HFFc6 (cell line): ENCODE data around the gene PI4K2B. TPM values are rescaled to one million over a fixed set of nuclear protein-coding genes. Genes with fewer than 3 reads are reported as not detected.
"Not testable (repeated sequence)": the region's sequence is repeated elsewhere in the genome, so short reads cannot be mapped to it uniquely, and the experiment has no call there.

ENCODE experiments used
- DNase-seq: peaks from one replicate; pipeline ENCODE4 v3.0.0-alpha.2; 2018
- H3K27ac Mint-ChIP-seq: 2 replicates; pipeline ENCODE4 v1.8.0; 2020; ENCODE audit warnings: mild to moderate bottlenecking, mixed read lengths
- H3K27me3 Mint-ChIP-seq: 2 replicates; pipeline ENCODE4 v1.8.0; 2021; ENCODE audit warnings: mild to moderate bottlenecking, moderate library complexity, mixed read lengths; ENCODE audit not compliant: insufficient read depth
- H3K36me3 Mint-ChIP-seq: 2 replicates; pipeline ENCODE4 v1.8.0; 2021; ENCODE audit warnings: low read depth, mixed read lengths
- H3K4me1 Mint-ChIP-seq: 2 replicates; pipeline ENCODE4 v1.8.0; 2020; ENCODE audit warnings: low read depth, mixed read lengths
- H3K4me3 Mint-ChIP-seq: 2 replicates; pipeline ENCODE4 v1.8.0; 2020; ENCODE audit warnings: mild to moderate bottlenecking, moderate library complexity, mixed read lengths
- H3K9me3 Mint-ChIP-seq: 2 replicates; pipeline ENCODE4 v1.8.0; 2020; ENCODE audit warnings: mild to moderate bottlenecking, mixed read lengths
- CTCF ChIP-seq: fragments of 200-600 bp; sonication (generic); IDR thresholded peaks from 2 replicates; pipeline ENCODE4 v1.5.0; 2021; ENCODE audit warnings: antibody characterized with exemption, mild to moderate bottlenecking
- total RNA-seq, 6 experiments: library from RNA; stranded (reverse); fragmentation: NEBNext Ultra II Directional; extraction: Animal tissue kit (Norgen Biotek cat#: 25700); gene quantifications; 2 replicates in 1 of 6; 3 replicates in 5 of 6; pipeline ENCODE4 v1.2.3, GENCODE V29; 2021

PI4K2B gene
- total RNA-seq, 6 experiments from 2014 or later, result 28.3 to 33.8 (median 30.5) TPM

GRCh38 chr4:25235401-25235800, 1.6 kb downstream of the PI4K2B start:
- H3K4me3 Mint-ChIP-seq, result peak overlapping the region; percentile 89
- no peaks in the 10 kb centered on the region; the same call in 1 of the 2 replicates for H3K27me3 Mint-ChIP-seq
- H3K9me3 Mint-ChIP-seq, result peaks cover 28% of the 10 kb centered on the region
- no peak for TF ChIP-seq CTCF
- H3K4me1 Mint-ChIP-seq, result peaks cover 27% of the 10 kb centered on the region
- peaks cover 34% of the 10 kb centered on the region for H3K36me3 Mint-ChIP-seq
- DNase-seq, result no peak
- peak overlapping the region; percentile 74 for H3K27ac Mint-ChIP-seq

GRCh38 chr4:25236030-25236429, 2.2 kb downstream of the PI4K2B start:
- H3K4me3 Mint-ChIP-seq, result peak overlapping the region; percentile 89
- H3K27ac Mint-ChIP-seq, DNase-seq, H3K27me3 Mint-ChIP-seq: not testable (repeated sequence)
- H3K36me3 Mint-ChIP-seq, result peaks cover 33% of the 10 kb centered on the region
- peaks cover 25% of the 10 kb centered on the region for H3K9me3 Mint-ChIP-seq
- peaks cover 34% of the 10 kb centered on the region for H3K4me1 Mint-ChIP-seq

GRCh38 chr4:25236971-25237370, 3.1 kb downstream of the PI4K2B start:
- peaks cover 30% of the 10 kb centered on the region for H3K36me3 Mint-ChIP-seq
- H3K27ac Mint-ChIP-seq, result no peak overlapping the region; the same call in 1 of the 2 replicates
- peaks cover 17% of the 10 kb centered on the region for H3K9me3 Mint-ChIP-seq
- peak overlapping the region; percentile 57 for H3K4me3 Mint-ChIP-seq
- H3K27me3 Mint-ChIP-seq, result no peaks in the 10 kb centered on the region; the same call in 1 of the 2 replicates
- H3K4me1 Mint-ChIP-seq, result peaks cover 34% of the 10 kb centered on the region
- TF ChIP-seq CTCF, result no peak
- DNase-seq, result no peak

- Mint-ChIP-seq H3K27me3 (no peaks in the 10 kb centered on the region; the same call in 1 of the 2 replicates), H3K9me3 (peaks cover 6% of the 10 kb centered on the region), H3K27ac (no peak overlapping the region), H3K4me1 (peaks cover 34% of the 10 kb centered on the region), H3K36me3 (peaks cover 23% of the 10 kb centered on the region), H3K4me3 (no peak overlapping the region)
- no peak for DNase-seq
- no peak for TF ChIP-seq CTCF
Observed at GRCh38 chr4:25238052-25238451, 4.2 kb downstream of the PI4K2B start.

- not testable (repeated sequence) for H3K4me3 Mint-ChIP-seq, H3K27me3 Mint-ChIP-seq, DNase-seq, H3K9me3 Mint-ChIP-seq, H3K27ac Mint-ChIP-seq
- Mint-ChIP-seq H3K4me1 (peaks cover 34% of the 10 kb centered on the region), H3K36me3 (peaks cover 29% of the 10 kb centered on the region)
Observed at GRCh38 chr4:25239528-25239927, 5.7 kb downstream of the PI4K2B start.

GRCh38 chr4:25240754-25241210, 6.9 kb downstream of the PI4K2B start:
- DNase-seq, H3K27me3 Mint-ChIP-seq, H3K4me3 Mint-ChIP-seq, H3K27ac Mint-ChIP-seq: not testable (repeated sequence)
- Mint-ChIP-seq H3K4me1 (peaks cover 27% of the 10 kb centered on the region), H3K9me3 (peaks cover 15% of the 10 kb centered on the region), H3K36me3 (peaks cover 42% of the 10 kb centered on the region)

GRCh38 chr4:25242195-25242594, 8.4 kb downstream of the PI4K2B start:
- H3K27me3 Mint-ChIP-seq, H3K4me3 Mint-ChIP-seq, H3K27ac Mint-ChIP-seq, DNase-seq: not testable (repeated sequence)
- Mint-ChIP-seq H3K4me1 (peaks cover 18% of the 10 kb centered on the region), H3K9me3 (peaks cover 19% of the 10 kb centered on the region), H3K36me3 (peaks cover 43% of the 10 kb centered on the region)

- H3K4me1 Mint-ChIP-seq, result peaks cover 11% of the 10 kb centered on the region; the same call in 1 of the 2 replicates
- H3K27ac Mint-ChIP-seq, result no peak overlapping the region
- H3K4me3 Mint-ChIP-seq, result no peak overlapping the region
- no peak for TF ChIP-seq CTCF
- no peak for DNase-seq
- H3K36me3 Mint-ChIP-seq, result peaks cover 34% of the 10 kb centered on the region
- H3K9me3 Mint-ChIP-seq, result peaks cover 19% of the 10 kb centered on the region
- peaks cover 2% of the 10 kb centered on the region for H3K27me3 Mint-ChIP-seq
Observed at GRCh38 chr4:25245181-25245580, 11.3 kb downstream of the PI4K2B start.
